ENCODE data around the gene DMRT3.

DNA sequence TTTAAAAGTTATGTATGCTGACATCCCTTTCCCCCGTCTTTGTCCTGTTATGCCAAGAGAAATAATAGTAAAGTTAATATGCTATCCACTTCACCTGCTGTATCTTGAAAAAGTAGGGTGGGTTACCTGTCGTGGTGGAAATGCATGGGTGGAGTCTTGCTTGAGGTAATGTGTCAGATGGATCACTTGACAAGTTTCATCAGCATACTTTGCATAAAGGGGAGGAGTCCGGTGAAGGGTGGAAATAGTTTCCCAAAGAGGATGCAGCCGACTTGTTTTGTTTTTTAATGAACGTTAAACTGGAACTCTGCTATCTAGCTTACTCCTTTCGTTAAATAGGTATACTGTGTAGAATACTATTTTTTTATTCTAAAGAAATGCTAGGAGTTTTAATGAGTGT, 9.0 kb upstream of the DMRT3 start:
- no peak for TF ChIP-seq ZNF274 (IDR thresholded peaks at IDR 0.05; ENCODE audit: low read depth, low read length)
- no peak for TF ChIP-seq YY1 (IDR thresholded peaks at IDR 0.05; ENCODE audit: insufficient read depth, insufficient read length)
